HG03342 (cell line): ENCODE results near the gene CCR5AS.
"Not testable (repeated sequence)": the region's sequence is repeated elsewhere in the genome, so short reads cannot be mapped to it uniquely, and the experiment has no call there.

ENCODE experiments used
- ATAC-seq: cut with Tn5 transposase; IDR thresholded peaks from one replicate; pipeline ENCODE4 v1.9.1; 2021; ENCODE audit warnings: mild to moderate bottlenecking, moderate library complexity; ENCODE audit not compliant: unreplicated experiment

CCR5AS gene

DNA sequence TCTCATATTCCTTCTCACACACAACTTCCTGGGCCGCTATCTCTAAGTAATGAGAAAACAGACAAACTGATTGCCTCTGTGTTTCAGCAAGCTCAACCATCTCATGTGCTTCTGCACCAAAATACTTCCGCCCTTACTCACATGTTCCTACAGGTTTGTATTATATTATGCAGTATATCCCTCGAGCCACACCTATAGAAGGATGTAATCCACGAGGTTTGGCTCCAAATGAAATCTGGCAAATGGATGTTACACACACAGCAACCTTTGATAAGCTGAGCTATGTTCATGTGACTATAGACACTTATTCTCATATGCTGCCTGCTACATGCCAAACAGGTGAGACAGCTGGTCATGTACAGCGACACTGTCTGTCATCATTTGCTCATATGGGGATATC lies 22.8 kb upstream of the CCR5AS start:
- no peak for ATAC-seq

GRCh38 chr3:46429250-46429649 lies 22.4 kb upstream of the CCR5AS start:
- ATAC-seq, result no peak

- ATAC-seq, result no peak
Observed at GRCh38 chr3:46427916-46428833, 21.3 kb upstream of the CCR5AS start.

DNA sequence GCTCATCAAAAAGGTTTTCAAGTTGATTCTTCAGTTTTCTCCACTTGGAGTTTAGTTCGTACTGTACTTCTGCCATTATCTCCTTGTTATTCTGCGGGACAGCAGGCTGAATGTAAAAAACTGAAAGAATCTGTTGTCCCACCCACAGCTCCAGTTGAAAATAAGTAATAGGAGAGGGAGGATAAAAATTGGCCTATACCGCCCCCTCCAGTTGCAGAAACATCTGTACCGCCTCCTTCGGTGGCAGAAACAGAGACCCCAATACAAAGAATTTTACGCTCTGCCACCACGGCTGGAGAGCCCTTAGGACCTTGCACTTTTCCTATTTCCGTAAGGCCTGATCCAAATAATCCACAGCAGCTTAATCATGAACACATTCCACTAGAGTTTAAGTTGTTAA lies 20.5 kb upstream of the CCR5AS start:
- not testable (repeated sequence) for ATAC-seq

GRCh38 chr3:46426476-46426875 lies 19.6 kb upstream of the CCR5AS start:
- not testable (repeated sequence) for ATAC-seq

- ATAC-seq, result no peak
Observed at GRCh38 chr3:46423588-46423987, 16.7 kb upstream of the CCR5AS start.

DNA sequence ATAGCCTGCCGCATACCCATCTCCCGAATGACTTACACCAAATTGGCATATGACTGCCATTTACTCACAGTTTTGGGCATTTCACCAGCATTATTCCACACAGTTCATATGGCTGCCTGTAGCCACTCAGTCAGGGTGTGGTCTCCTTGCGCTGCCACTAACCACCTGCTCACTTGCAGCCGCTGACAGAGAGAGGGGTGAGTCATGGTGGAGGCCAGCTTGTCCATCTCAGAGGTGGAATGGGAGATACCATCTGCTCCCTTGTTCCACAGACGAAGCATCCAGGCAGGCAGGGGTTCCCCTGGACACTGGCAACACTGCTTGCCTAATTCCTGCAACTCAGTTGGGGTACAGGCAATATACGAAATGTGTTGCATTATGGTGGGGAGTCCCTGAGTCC lies 15.8 kb upstream of the CCR5AS start:
- no peak for ATAC-seq

GRCh38 chr3:46420931-46421330 lies 14.1 kb upstream of the CCR5AS start:
- no peak for ATAC-seq

GRCh38 chr3:46419816-46420215 lies 12.9 kb upstream of the CCR5AS start:
- no peak for ATAC-seq

- no peak for ATAC-seq
Observed at GRCh38 chr3:46417841-46418611, 11.2 kb upstream of the CCR5AS start.

- no peak for ATAC-seq
Observed at GRCh38 chr3:46416811-46417510, 10.1 kb upstream of the CCR5AS start.

- ATAC-seq, result no peak
Observed at GRCh38 chr3:46416125-46416810, 9.4 kb upstream of the CCR5AS start.

- ATAC-seq, result no peak
Observed at GRCh38 chr3:46414739-46415138, 7.9 kb upstream of the CCR5AS start.

GRCh38 chr3:46413951-46414350 lies 7.1 kb upstream of the CCR5AS start:
- ATAC-seq, result no peak

DNA sequence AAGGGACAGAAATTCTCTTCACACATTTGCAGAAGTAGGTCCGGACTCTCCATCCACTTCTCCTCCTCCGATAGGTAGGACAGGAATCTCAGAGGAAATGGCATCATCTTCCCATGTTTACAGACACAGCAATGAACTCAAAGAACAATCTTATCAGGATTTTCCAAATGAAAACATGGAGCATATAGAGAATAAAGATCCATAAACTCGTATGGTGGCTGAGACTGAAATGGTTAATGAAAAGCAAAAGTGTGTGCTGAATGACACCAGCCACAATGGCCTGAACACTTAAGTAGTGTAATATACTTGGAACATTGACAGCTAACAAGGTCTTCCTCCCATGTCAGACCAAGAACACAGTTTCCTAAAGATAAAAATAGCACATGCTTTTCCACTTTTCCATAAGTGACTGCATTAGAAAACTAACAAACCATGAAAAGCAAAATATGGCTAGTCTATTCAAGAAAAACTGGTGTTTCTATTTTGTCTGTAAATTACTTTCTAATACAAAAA lies 6.0 kb upstream of the CCR5AS start:
- no peak for ATAC-seq

DNA sequence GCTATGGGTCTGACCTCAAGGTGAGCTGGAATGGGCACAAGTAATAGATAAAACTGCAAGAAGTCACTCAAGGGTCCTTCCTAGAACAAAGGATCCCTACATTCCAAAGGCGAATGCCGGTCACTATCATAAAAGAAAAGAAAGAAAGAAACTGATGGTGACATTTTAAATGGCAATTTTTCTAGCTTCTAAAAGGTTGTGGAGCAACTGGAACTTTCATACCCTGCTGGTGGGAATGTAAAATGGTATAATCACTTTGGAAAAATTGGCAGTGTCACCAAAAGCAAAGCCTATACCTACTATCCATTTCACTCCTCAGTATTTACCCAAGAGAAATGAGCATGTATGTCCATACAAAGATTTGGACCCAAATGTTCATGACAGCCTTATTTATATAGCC lies 4.4 kb upstream of the CCR5AS start:
- ATAC-seq, result no peak

GRCh38 chr3:46410669-46411068 lies 3.8 kb upstream of the CCR5AS start:
- ATAC-seq, result no peak

GRCh38 chr3:46409739-46410489 lies 3.0 kb upstream of the CCR5AS start:
- ATAC-seq, result no peak

- ATAC-seq, result no peak
Observed at GRCh38 chr3:46408853-46409252, 2.0 kb upstream of the CCR5AS start.

DNA sequence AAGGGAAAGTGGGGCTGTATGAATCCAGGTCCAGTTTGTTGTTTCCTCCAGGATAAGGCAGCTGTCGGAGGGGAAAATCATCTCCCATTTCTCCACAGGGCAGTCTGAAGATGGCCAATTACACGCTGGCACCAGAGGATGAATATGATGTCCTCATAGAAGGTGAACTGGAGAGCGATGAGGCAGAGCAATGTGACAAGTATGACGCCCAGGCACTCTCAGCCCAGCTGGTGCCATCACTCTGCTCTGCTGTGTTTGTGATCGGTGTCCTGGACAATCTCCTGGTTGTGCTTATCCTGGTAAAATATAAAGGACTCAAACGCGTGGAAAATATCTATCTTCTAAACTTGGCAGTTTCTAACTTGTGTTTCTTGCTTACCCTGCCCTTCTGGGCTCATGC lies 1.1 kb upstream of the CCR5AS start:
- no peak for ATAC-seq
